A549 (cell line): ENCODE results near the gene NCOA7. TPM values are rescaled to one million over a fixed set of nuclear protein-coding genes. Genes with fewer than 3 reads are reported as not detected.

Experiments used
- ATAC-seq, 2 experiments: fragments of 200-7000 bp in 1 of 2; fragments of >200 bp in 1 of 2; cut with Nextera tagmentation in 1 of 2; cut with Tn5 transposase in 1 of 2; 3 replicates each; pipeline versions ENCODE4 v1.8.0 to v1.9.1; 2018 to 2020; ENCODE audit warnings: mild to moderate bottlenecking in 1 of 2, moderate library complexity in 1 of 2
- CTCF ChIA-PET: fragments of 300-600 bp; sonication (Branson Sonifier 250); formaldehyde crosslinking; extraction: SDS; loops from one replicate; lab custom pipeline; 2021; ENCODE audit warnings: antibody characterized with exemption, inconsistent platforms; lab: Yijun Ruan, JAX
- POLR2A ChIA-PET: fragments of 350-600 bp; formaldehyde crosslinking; extraction: SDS; loops from one replicate; lab custom pipeline; 2021; ENCODE audit warnings: antibody characterized with exemption, inconsistent platforms; lab: Yijun Ruan, JAX
- DNase-seq, 2 experiments: peaks; one replicate each; pipeline versions ENCODE4 v3.0.0 to v3.0.0-alpha.2; 2011 to 2016; ENCODE audit warnings: low read depth in 1 of 2, low spot score in 1 of 2
- FAIRE-seq: peaks from 2 replicates; lab custom pipeline; 2011; peaks lifted over from hg19 to GRCh38; lab: Jason Lieb, UNC
- H3K27ac ChIP-seq, 2 experiments: fragments of >200 bp; sonication (Bioruptor Twin); formaldehyde crosslinking; 3 replicates each; pipeline ENCODE4 v1.5.1; 2016 to 2017
- H3K4me1 ChIP-seq: fragments of >200 bp; sonication (Bioruptor Twin); formaldehyde crosslinking; 3 replicates; pipeline ENCODE4 v1.6.1; 2016
- H3K4me2 ChIP-seq: fragments of >200 bp; sonication (Bioruptor Twin); formaldehyde crosslinking; 3 replicates; pipeline ENCODE4 v1.6.1; 2016
- H3K4me3 ChIP-seq: fragments of >200 bp; sonication (Bioruptor Twin); formaldehyde crosslinking; 3 replicates; pipeline ENCODE4 v1.5.1; 2016
- H3K9me3 ChIP-seq: fragments of >200 bp; sonication (Bioruptor Twin); formaldehyde crosslinking; 3 replicates; pipeline ENCODE4 v1.6.1; 2016
- BHLHE40 ChIP-seq: IDR thresholded peaks from 2 replicates; pipeline ENCODE4 v1.6.1; 2012; ENCODE audit warnings: low read depth, low read length, inconsistent platforms
- CEBPB ChIP-seq, 2 experiments: fragments of >200 bp in 1 of 2; sonication (Bioruptor Twin) in 1 of 2; formaldehyde crosslinking in 1 of 2; IDR thresholded peaks; 2 replicates each; pipeline ENCODE4 v1.6.1; 2012 to 2016
- EHMT2 ChIP-seq: fragments of 200-600 bp; sonication (generic); IDR thresholded peaks from 2 replicates; pipeline ENCODE4 v1.6.1; 2016; ENCODE audit warnings: antibody characterized with exemption, low read depth, mild to moderate bottlenecking, moderate library complexity
- GATA3 ChIP-seq: IDR thresholded peaks from 2 replicates; pipeline ENCODE4 v1.6.1; 2012; ENCODE audit warnings: borderline replicate concordance
- HDAC2 ChIP-seq: fragments of 200-600 bp; sonication (generic); IDR thresholded peaks from 2 replicates; pipeline ENCODE4 v1.6.1; 2016
- HEYL ChIP-seq: fragments of 250-450 bp; sonication (Bioruptor Pico); IDR thresholded peaks from 2 replicates; pipeline ENCODE4 v1.8.0; 2021; ENCODE audit warnings: mild to moderate bottlenecking, moderate library complexity
- HOXB13 ChIP-seq: fragments of 250-450 bp; sonication (Bioruptor Pico); IDR thresholded peaks from 2 replicates; pipeline ENCODE4 v1.5.0; 2020; ENCODE audit warnings: low read depth, mild to moderate bottlenecking, moderate library complexity
- JUN ChIP-seq, 2 experiments: fragments of >200 bp; sonication (Bioruptor Twin); formaldehyde crosslinking; IDR thresholded peaks; 2 replicates in 1 of 2; 3 replicates in 1 of 2; pipeline ENCODE4 v1.6.1; 2016 to 2017
- JUNB ChIP-seq: fragments of >200 bp; sonication (Bioruptor Twin); formaldehyde crosslinking; IDR thresholded peaks from 2 replicates; pipeline ENCODE4 v1.6.1; 2016
- MAFK ChIP-seq: fragments of 450-650 bp; IDR thresholded peaks from 2 replicates; pipeline ENCODE4 v1.6.1; 2014; ENCODE audit not compliant: partially characterized antibody
- NPAS2 ChIP-seq: fragments of 250-450 bp; sonication (Bioruptor Pico); IDR thresholded peaks from 2 replicates; pipeline ENCODE4 v1.8.0; 2022; ENCODE audit warnings: mild to moderate bottlenecking, moderate library complexity, borderline replicate concordance
- POLR2A ChIP-seq: IDR thresholded peaks from 2 replicates; pipeline ENCODE4 v1.6.1; 2012; ENCODE audit warnings: mild to moderate bottlenecking, low read length
- RARB ChIP-seq: fragments of 250-450 bp; sonication (Bioruptor Pico); IDR thresholded peaks from 2 replicates; pipeline ENCODE4 v1.8.0; 2021; ENCODE audit warnings: mild to moderate bottlenecking, moderate library complexity
- RCOR1 ChIP-seq: fragments of 150-350 bp; IDR thresholded peaks from 2 replicates; pipeline ENCODE4 v1.6.1; 2014; ENCODE audit warnings: antibody characterized with exemption, low read length, low read depth
- TFCP2L1 ChIP-seq: fragments of 250-450 bp; sonication (Bioruptor Pico); IDR thresholded peaks from 2 replicates; pipeline ENCODE4 v1.5.0; 2021; ENCODE audit warnings: mild to moderate bottlenecking
- ZFP36 ChIP-seq: fragments of 450-650 bp; IDR thresholded peaks from 2 replicates; pipeline ENCODE4 v1.6.1; 2014; ENCODE audit warnings: borderline replicate concordance; ENCODE audit not compliant: partially characterized antibody
- WGBS: methylation state at CpG from one replicate; pipeline ENCODE4 v1.1.6; 2017; ENCODE audit errors: missing lambda C conversion rate; 5-methylcytosine and 5-hydroxymethylcytosine counted together
- polyA plus RNA-seq, 4 experiments: library from polyadenylated mRNA; depleted of rRNA in 3 of 4; stranded (reverse); fragments of >200 nt; fragmentation: RNase III in 1 of 4; extraction: RNeasy Plus Mini Kit Qiagen cat#74134 plus additional on column Dnase treatment in 1 of 4; gene quantifications; 2 replicates in 3 of 4; 3 replicates in 1 of 4; pipeline ENCODE4 v1.2.3, GENCODE V29; 2011 to 2017
- TF ChIP-seq, protein P1 (sequence below): IDR thresholded peaks from 2 replicates; pipeline ENCODE4 v1.6.1; 2012
- TF ChIP-seq, protein P2 (sequence below): fragments of 200-600 bp; sonication (generic); IDR thresholded peaks from 2 replicates; pipeline ENCODE4 v1.6.1; 2016; ENCODE audit warnings: antibody characterized with exemption, mild to moderate bottlenecking, moderate library complexity
- TF ChIP-seq, protein P3 (sequence below): fragments of >200 bp; sonication (Bioruptor Twin); formaldehyde crosslinking; IDR thresholded peaks from 3 replicates; pipeline ENCODE4 v1.6.1; 2016
- TF ChIP-seq, protein P4 (sequence below): IDR thresholded peaks from 2 replicates; pipeline ENCODE4 v1.6.1; 2012

NCOA7 gene
- polyA plus RNA-seq, 2 of the 4 experiments (the other 2 are of a cell fraction) = 66.4 to 195 TPM

DNA sequence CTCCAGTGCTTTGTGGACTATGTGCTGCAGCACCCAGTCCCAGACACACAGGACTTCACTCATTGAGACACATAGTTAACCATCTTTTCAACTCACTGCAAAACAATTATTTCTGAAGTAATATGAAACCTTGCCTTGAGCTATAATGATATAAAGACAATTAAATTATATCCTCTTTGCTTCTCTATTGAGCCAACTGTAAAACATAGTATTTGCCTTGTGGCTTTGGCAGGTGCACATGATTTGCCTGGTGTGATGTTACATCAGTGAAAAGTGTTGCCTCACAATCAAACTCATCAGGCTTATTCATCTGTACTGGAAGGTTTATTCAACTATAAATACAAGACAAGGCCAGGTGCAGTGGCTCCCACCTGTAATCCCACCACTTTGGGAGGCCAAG, 80.6 kb downstream of the NCOA7 start (continued):
- TF ChIP-seq, protein P1, sequence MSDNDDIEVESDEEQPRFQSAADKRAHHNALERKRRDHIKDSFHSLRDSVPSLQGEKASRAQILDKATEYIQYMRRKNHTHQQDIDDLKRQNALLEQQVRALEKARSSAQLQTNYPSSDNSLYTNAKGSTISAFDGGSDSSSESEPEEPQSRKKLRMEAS = no peak
- TF ChIP-seq HEYL (CRISPR knock-in tag) (no peak), POLR2A (no peak)
- TF ChIP-seq, all 56 proteins: peak for 0

DNA sequence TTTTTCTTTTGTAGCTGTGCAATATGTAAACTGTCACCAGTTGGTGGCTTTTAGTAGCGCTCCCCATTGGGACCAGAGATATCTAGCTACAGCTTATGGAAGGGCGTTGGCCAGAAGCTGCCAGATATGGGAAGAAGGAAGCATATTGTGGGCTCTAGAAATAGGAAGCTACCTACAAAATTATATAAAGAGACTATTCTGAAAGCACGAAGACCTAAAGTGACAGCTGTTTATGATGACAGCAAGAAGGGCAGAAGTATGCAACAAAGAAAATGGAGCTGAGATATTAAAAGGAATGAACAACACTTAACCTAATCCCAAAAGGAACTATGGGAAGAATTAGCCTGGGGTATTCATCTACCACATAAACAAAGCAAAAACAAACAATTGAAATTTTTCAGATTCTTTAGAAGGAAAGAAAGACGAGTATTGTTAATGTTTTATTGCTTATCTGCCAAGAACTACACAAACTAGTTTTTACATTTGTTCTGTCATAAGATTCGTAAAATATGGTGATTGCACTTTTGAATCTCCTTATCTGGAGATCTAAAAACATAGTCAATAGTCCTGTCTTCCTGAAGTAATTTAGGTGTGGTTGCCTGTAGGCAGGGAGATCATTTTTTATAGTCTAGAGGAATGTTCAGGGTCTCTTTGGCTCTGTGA, 81.6 kb downstream of the NCOA7 start:
- Histone ChIP-seq H3K4me2 (peak overlapping the region; percentile 78), H3K4me1 (peaks cover 49% of the 10 kb centered on the region), H3K9me3 (no peaks in the 10 kb centered on the region), H3K27ac (peak overlapping the region; percentile 65), H3K4me3 (no peak overlapping the region)
- ATAC-seq (peak; percentile 47 to 76; a peak in 4 of 6 replicates), DNase-seq (peak; percentile 8 to 60), FAIRE-seq (no peak)
- ChIA-PET CTCF (interaction anchor here (1.1 to 3.1 kb wide), 4 partner anchors 14 to 84 kb away, joined by 3 to 17 read pairs (median 12); partner anchors contain the start of gene HINT3), POLR2A (no interaction called here)
- TF ChIP-seq MAFK = no peak
- no peak for TF ChIP-seq HDAC2
- TF ChIP-seq GATA3 = peak; percentile 93
- no peak for TF ChIP-seq NPAS2 (CRISPR knock-in tag)
- TF ChIP-seq, protein P2, sequence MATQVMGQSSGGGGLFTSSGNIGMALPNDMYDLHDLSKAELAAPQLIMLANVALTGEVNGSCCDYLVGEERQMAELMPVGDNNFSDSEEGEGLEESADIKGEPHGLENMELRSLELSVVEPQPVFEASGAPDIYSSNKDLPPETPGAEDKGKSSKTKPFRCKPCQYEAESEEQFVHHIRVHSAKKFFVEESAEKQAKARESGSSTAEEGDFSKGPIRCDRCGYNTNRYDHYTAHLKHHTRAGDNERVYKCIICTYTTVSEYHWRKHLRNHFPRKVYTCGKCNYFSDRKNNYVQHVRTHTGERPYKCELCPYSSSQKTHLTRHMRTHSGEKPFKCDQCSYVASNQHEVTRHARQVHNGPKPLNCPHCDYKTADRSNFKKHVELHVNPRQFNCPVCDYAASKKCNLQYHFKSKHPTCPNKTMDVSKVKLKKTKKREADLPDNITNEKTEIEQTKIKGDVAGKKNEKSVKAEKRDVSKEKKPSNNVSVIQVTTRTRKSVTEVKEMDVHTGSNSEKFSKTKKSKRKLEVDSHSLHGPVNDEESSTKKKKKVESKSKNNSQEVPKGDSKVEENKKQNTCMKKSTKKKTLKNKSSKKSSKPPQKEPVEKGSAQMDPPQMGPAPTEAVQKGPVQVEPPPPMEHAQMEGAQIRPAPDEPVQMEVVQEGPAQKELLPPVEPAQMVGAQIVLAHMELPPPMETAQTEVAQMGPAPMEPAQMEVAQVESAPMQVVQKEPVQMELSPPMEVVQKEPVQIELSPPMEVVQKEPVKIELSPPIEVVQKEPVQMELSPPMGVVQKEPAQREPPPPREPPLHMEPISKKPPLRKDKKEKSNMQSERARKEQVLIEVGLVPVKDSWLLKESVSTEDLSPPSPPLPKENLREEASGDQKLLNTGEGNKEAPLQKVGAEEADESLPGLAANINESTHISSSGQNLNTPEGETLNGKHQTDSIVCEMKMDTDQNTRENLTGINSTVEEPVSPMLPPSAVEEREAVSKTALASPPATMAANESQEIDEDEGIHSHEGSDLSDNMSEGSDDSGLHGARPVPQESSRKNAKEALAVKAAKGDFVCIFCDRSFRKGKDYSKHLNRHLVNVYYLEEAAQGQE = no peak
- TF ChIP-seq JUN (IDR thresholded peaks at IDR 0.05) = no peak
- TF ChIP-seq RCOR1 = no peak
- TF ChIP-seq, protein P3, sequence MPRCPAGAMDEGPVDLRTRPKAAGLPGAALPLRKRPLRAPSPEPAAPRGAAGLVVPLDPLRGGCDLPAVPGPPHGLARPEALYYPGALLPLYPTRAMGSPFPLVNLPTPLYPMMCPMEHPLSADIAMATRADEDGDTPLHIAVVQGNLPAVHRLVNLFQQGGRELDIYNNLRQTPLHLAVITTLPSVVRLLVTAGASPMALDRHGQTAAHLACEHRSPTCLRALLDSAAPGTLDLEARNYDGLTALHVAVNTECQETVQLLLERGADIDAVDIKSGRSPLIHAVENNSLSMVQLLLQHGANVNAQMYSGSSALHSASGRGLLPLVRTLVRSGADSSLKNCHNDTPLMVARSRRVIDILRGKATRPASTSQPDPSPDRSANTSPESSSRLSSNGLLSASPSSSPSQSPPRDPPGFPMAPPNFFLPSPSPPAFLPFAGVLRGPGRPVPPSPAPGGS = no peak
- no peak for TF ChIP-seq HEYL (CRISPR knock-in tag)
- TF ChIP-seq ZFP36 = no peak
- TF ChIP-seq CEBPB (IDR thresholded peaks at IDR 0.05) = 0 out of 4 replicates have a peak, but pooled peaks of 1 of the 2 experiments have one; percentile 32
- TF ChIP-seq RARB (CRISPR knock-in tag) = no peak
- no peak for TF ChIP-seq TFCP2L1 (CRISPR knock-in tag)
- WGBS = 8% methylated on average over 5 of the region's 5 CpGs

DNA sequence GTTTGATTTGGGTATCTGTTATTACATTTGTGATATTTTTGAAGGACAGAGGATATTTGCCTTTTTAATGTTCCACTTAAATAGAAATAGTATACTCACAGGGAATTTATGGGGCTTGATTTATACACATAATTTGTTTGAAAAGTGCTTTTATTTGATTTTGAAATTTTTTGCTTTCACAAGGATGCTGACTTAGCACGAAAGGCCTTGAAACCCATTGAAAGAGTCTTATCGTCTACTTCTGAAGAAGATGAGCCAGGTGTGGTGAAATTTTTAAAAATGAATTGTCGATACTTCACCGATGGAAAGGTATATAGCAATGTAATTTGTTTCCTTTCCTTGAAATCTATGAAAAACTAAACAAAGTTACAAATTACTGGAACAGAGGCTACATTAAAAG, 91.5 kb downstream of the NCOA7 start:
- Histone ChIP-seq H3K4me2 (no peak overlapping the region), H3K9me3 (no peaks in the 10 kb centered on the region), H3K4me3 (no peak overlapping the region), H3K27ac (no peak overlapping the region), H3K4me1 (no peaks in the 10 kb centered on the region)
- TF ChIP-seq EHMT2 = no peak
- no peak for TF ChIP-seq RARB (CRISPR knock-in tag)
- no peak for TF ChIP-seq JUNB
- TF ChIP-seq, protein P4, sequence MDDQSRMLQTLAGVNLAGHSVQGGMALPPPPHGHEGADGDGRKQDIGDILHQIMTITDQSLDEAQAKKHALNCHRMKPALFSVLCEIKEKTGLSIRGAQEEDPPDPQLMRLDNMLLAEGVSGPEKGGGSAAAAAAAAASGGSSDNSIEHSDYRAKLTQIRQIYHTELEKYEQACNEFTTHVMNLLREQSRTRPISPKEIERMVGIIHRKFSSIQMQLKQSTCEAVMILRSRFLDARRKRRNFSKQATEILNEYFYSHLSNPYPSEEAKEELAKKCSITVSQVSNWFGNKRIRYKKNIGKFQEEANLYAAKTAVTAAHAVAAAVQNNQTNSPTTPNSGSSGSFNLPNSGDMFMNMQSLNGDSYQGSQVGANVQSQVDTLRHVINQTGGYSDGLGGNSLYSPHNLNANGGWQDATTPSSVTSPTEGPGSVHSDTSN = no peak
- peak; percentile 12 for TF ChIP-seq MAFK
- TF ChIP-seq BHLHE40 = no peak
- TF ChIP-seq HOXB13 (CRISPR knock-in tag) = no peak
- TF ChIP-seq NPAS2 (CRISPR knock-in tag) = no peak
- DNase-seq (no peak), FAIRE-seq (no peak), ATAC-seq (no peak)
- WGBS = 94% methylated on average over 4 of the region's 4 CpGs
- POLR2A ChIA-PET = no interaction called here
- CTCF ChIA-PET = interaction anchor here (1.2 to 2.0 kb wide), 2 partner anchors 9 to 74 kb away, joined by 3 to 7 read pairs; partner anchors contain the start of gene HINT3
